GM21786 (cell line): Measurements from ENCODE around the gene ACOT4.
"Not testable (repeated sequence)": the region's sequence is repeated elsewhere in the genome, so short reads cannot be mapped to it uniquely, and the experiment has no call there.

ENCODE experiments used
- ATAC-seq: cut with Tn5 transposase; IDR thresholded peaks from one replicate; pipeline ENCODE4 v1.9.1; 2021; ENCODE audit not compliant: unreplicated experiment

ACOT4 gene

GRCh38 chr14:73630009-73630780 lies 38.5 kb downstream of the ACOT4 start:
- no peak for ATAC-seq

GRCh38 chr14:73633116-73634010 lies 41.7 kb downstream of the ACOT4 start:
- ATAC-seq = peak; percentile 50

- ATAC-seq = peak; percentile 12
Observed at GRCh38 chr14:73634011-73634833, 42.5 kb downstream of the ACOT4 start.

GRCh38 chr14:73636355-73636754 lies 44.7 kb downstream of the ACOT4 start:
- not testable (repeated sequence) for ATAC-seq

GRCh38 chr14:73637830-73638229 lies 46.2 kb downstream of the ACOT4 start:
- ATAC-seq = no peak

- ATAC-seq = no peak
Observed at GRCh38 chr14:73640796-73641365, 49.2 kb downstream of the ACOT4 start.

GRCh38 chr14:73644531-73645247 lies 53.0 kb downstream of the ACOT4 start, which contains the start of gene DNAL1:
DNAL1 (plus strand) TSS chr14:73644986; CDS start chr14:73645040, 54 bp downstream.
- ATAC-seq = peak; percentile 95

GRCh38 chr14:73645248-73645610 lies 53.6 kb downstream of the ACOT4 start:
- no peak for ATAC-seq
